Psoas muscle (tissue), 8 donors: ENCODE data around the gene TRAPPC12. TPM values are rescaled to one million over a fixed set of nuclear protein-coding genes. Genes with fewer than 3 reads are reported as not detected.
A peak's percentile ranks its signal among the peaks of the same experiment; 100 is the strongest.
"Not testable (repeated sequence)": the region's sequence is repeated elsewhere in the genome, so short reads cannot be mapped to it uniquely, and the experiment has no call there.

Source experiments
- ATAC-seq, 4 donors: fragments of 200-7000 bp; cut with Tn5 transposase; one replicate each; pipeline ENCODE4 v1.9.1; 2020; ENCODE audit warnings: moderate library complexity in 3 of 4, mild to moderate bottlenecking in 2 of 4
- DNase-seq, 2 donors: peaks; one replicate each; pipeline ENCODE4 v3.0.0-alpha.2; 2020
- H3K27ac ChIP-seq: fragments of 200-600 bp; one replicate; pipeline ENCODE4 v1.8.0; 2022
- H3K27me3 ChIP-seq, 3 donors: fragments of 200-600 bp in 1 of 3; one replicate each; pipeline versions ENCODE4 v1.6.1 to v1.8.0; 2013 to 2022; ENCODE audit warnings: low read length in 2 of 3, mild to moderate bottlenecking in 2 of 3, moderate library complexity in 1 of 3; ENCODE audit not compliant: insufficient read depth in 3 of 3
- H3K36me3 ChIP-seq, 2 donors: fragments of 200-600 bp in 1 of 2; one replicate each; pipeline versions ENCODE4 v1.6.1 to v1.8.0; 2013 to 2022; ENCODE audit warnings: low read depth in 1 of 2, mild to moderate bottlenecking in 1 of 2, moderate library complexity in 1 of 2; ENCODE audit not compliant: insufficient read depth in 1 of 2
- H3K4me1 ChIP-seq: fragments of 200-600 bp; one replicate; pipeline ENCODE4 v1.8.0; 2022
- H3K4me3 ChIP-seq: fragments of 200-600 bp; one replicate; pipeline ENCODE4 v1.8.0; 2022; ENCODE audit warnings: mild to moderate bottlenecking
- H3K9me3 ChIP-seq: fragments of 200-600 bp; one replicate; pipeline ENCODE4 v1.8.0; 2022
- WGBS, 3 donors: extraction: QIAGEN DNeasy Blood & Tissue Kit; methylation state at CpG; one replicate each; pipeline versions ENCODE4 v1.1.6 to v1.1.7; 2013; 5-methylcytosine and 5-hydroxymethylcytosine counted together
- intact Hi-C, 2 donors: fragments of 100-400 bp; cut with DNase I; formaldehyde crosslinking; loops; one replicate each; pipeline versions ENCODE4 v1.11.0 to v1.14.2; 2022
- polyA plus RNA-seq, 3 donors: library from polyadenylated mRNA; stranded (reverse); fragments of 200-250 nt; gene quantifications; one replicate each; pipeline ENCODE4 v1.2.3, GENCODE V29; 2013
- total RNA-seq, 4 donors: library from RNA; stranded (reverse); fragmentation: NEBNext Ultra II Directional in 2 of 4; extraction: Animal tissue kit (Norgen Biotek cat#: 25700) in 2 of 4; gene quantifications; one replicate each; pipeline versions ENCODE4 v1.2.1 to v1.2.4, GENCODE V29; 2021 to 2023
- TF ChIP-seq, protein P1 (sequence below): fragments of 200-600 bp; IDR thresholded peaks from one replicate; pipeline ENCODE4 v1.8.0; 2022; ENCODE audit warnings: antibody characterized with exemption
- donor health status: healthy with polysubstance abuse.
- donor health status: DM: no; HTN: no; CAD: no; lungs with moderate emphysema.
- donor health status: Bipolar disorder and iron deficiency.
- donor health status: healthy.
- donor health status: DM: yes; HTN: yes; CAD: no.
- donor health status: DM: no; HTN: no; CAD: no.
- donor health status: DM: no; HTN: no; CAD: no.
- donor health status: DM: yes; HTN: yes; CAD: no.

TRAPPC12 gene
- total and polyA plus RNA-seq, 7 donors = 28.7 to 90.3 (median 56.7) TPM

DNA sequence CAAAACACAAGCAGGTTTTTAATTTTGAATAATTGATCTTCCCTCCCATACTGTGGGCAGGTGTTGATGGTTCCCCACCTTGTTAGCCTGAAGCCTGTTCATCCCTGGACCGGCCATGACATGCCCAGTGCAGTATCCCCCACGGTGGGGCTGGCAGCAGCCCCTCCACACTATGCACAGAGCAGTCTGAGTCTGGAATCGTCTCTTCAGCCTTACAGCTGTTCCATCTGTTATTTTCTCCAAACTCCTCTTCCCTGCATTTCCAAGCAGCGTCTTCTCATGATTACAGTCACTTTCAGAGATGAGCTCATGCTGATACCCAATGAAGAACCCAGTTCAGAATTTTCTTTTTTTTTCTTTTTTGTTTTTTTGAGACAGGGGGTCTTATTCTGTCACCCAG is 71.7 kb downstream of the TRAPPC12 start:
- ATAC-seq (no peak), DNase-seq (no peak)
- no peaks in the 10 kb centered on the region for H3K27me3 ChIP-seq
- no peak overlapping the region for H3K27ac ChIP-seq
- TF ChIP-seq, protein P1, sequence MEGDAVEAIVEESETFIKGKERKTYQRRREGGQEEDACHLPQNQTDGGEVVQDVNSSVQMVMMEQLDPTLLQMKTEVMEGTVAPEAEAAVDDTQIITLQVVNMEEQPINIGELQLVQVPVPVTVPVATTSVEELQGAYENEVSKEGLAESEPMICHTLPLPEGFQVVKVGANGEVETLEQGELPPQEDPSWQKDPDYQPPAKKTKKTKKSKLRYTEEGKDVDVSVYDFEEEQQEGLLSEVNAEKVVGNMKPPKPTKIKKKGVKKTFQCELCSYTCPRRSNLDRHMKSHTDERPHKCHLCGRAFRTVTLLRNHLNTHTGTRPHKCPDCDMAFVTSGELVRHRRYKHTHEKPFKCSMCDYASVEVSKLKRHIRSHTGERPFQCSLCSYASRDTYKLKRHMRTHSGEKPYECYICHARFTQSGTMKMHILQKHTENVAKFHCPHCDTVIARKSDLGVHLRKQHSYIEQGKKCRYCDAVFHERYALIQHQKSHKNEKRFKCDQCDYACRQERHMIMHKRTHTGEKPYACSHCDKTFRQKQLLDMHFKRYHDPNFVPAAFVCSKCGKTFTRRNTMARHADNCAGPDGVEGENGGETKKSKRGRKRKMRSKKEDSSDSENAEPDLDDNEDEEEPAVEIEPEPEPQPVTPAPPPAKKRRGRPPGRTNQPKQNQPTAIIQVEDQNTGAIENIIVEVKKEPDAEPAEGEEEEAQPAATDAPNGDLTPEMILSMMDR = no peak
- intact Hi-C loops = no loop called here
- H3K9me3 ChIP-seq = no peaks in the 10 kb centered on the region
- H3K36me3 ChIP-seq = peaks cover 2 to 28% of the 10 kb centered on the region in 2 donors
- H3K4me1 ChIP-seq = peaks cover 5% of the 10 kb centered on the region
- H3K4me3 ChIP-seq = no peak overlapping the region
- whole genome bisulfite sequencing, 3 donors = 70 to 82% (median 74%) methylated on average over 4 of the region's 4 CpGs

- DNase-seq (peak in 1 of 2 donors; percentile 21), ATAC-seq (no peak)
- no peak overlapping the region for H3K27ac ChIP-seq
- peaks cover 0 to 29% of the 10 kb centered on the region in 2 donors for H3K36me3 ChIP-seq
- H3K9me3 ChIP-seq = no peaks in the 10 kb centered on the region
- peaks cover 5% of the 10 kb centered on the region for H3K4me1 ChIP-seq
- TF ChIP-seq, protein P1 = no peak
- H3K27me3 ChIP-seq = no peaks in the 10 kb centered on the region
- WGBS, 3 donors = 85 to 92% (median 86%) methylated on average over 16 to 17 of the region's 17 CpGs
- intact Hi-C loops = no loop called here
- no peak overlapping the region for H3K4me3 ChIP-seq
Measured at GRCh38 chr2:3451926-3452671, 72.6 kb downstream of the TRAPPC12 start.

DNA sequence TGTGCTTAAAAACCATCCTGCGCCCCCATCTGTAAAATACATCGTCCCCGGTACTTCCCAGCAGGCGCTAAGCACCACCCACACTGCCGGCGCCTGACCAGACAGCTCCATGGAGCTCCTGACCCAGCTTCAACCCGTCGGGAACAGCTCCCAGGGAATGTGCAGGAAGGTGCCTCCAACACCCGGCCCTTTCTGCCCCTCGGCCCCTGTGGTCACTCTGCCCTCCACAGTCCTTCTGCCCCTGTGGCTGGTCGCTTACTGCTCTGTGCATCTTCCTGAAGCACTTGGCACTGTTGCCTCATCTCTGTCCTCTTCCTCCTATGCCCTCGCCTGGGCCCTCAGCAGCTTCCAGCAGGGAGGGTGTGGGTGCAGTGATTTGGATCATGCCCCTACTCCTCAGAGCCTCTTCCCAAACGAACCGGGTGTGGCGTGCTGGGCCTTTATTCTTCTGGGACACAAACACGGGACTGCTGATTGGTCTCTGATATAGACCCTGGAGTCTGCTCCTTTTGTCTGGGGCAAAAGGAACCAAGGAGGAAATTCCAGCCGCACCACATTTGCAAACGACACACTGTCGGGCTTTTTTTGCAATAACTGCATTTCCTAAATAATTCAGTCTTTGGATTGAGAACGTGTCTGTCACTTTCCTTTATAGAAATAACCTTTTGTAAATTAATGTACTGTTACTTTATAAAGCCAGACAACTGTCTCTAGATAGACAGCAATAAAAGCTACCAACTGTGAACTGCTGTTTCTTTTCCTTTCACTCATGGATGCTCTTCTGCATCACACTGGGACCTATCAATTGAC is 73.9 kb downstream of the TRAPPC12 start:
- TF ChIP-seq, protein P1 = no peak
- H3K4me1 ChIP-seq = peaks cover 5% of the 10 kb centered on the region
- H3K9me3 ChIP-seq = no peaks in the 10 kb centered on the region
- DNase-seq = peak in 1 of 2 donors; percentile 47
- H3K36me3 ChIP-seq = peaks cover 0 to 35% of the 10 kb centered on the region in 2 donors
- ATAC-seq = peak in 1 of 4 donors; percentile 37
- H3K27me3 ChIP-seq = no peaks in the 10 kb centered on the region
- no peak overlapping the region for H3K27ac ChIP-seq
- 64 to 71% (median 68%) methylated on average over 20 of the region's 20 CpGs for WGBS, 3 donors
- no peak overlapping the region for H3K4me3 ChIP-seq
- intact Hi-C loops = no loop called here

DNA sequence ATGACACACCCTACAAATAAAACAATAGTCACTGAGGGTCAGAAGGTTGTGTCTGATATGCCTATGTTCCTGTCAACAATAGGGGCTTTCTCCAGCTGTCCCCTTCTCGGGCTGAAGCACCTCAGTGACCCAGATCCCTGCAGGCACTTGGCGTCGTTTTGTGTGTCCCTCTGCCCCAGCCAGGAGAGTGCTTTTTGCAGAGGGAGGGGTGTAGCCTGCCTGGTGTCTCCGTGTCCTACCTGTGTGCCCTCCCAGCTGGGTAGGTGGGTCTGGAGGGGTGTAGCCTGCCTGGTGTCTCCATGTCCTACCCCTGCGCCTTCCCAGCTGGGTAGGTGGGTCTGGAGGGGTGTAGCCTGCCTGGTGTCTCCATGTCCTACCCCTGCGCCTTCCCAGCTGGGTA is 74.5 kb downstream of the TRAPPC12 start:
- H3K9me3 ChIP-seq, H3K27ac ChIP-seq, intact Hi-C loops, ATAC-seq, H3K27me3 ChIP-seq, H3K4me3 ChIP-seq, H3K4me1 ChIP-seq: not testable (repeated sequence)
- DNase-seq = peak in 1 of 2 donors; percentile 34
- 82 to 90% (median 85%) methylated on average over 6 of the region's 6 CpGs for WGBS, 3 donors
- H3K36me3 ChIP-seq = peaks cover 0 to 36% of the 10 kb centered on the region in 2 donors

- Histone ChIP-seq H3K27me3 (no peaks in the 10 kb centered on the region), H3K36me3 (peaks cover 0 to 32% of the 10 kb centered on the region in 2 donors), H3K4me3 (no peak overlapping the region), H3K4me1 (peaks cover 15% of the 10 kb centered on the region), H3K27ac (no peak overlapping the region), H3K9me3 (no peaks in the 10 kb centered on the region)
- ATAC-seq = no peak
- TF ChIP-seq, protein P1 = no peak
- DNase-seq = peak in 1 of 2 donors; percentile 48
- intact Hi-C loops = no loop called here
- 97 to 98% (median 97%) methylated on average over 22 of the region's 22 CpGs for WGBS, 3 donors
Measured at GRCh38 chr2:3454802-3455201, 75.3 kb downstream of the TRAPPC12 start.
